Testis (tissue), 3 donors: ENCODE data around the gene DIAPH2. TPM values are rescaled to one million over a fixed set of nuclear protein-coding genes. Genes with fewer than 3 reads are reported as not detected.

Experiments used
- DNase-seq: peaks from one replicate; pipeline ENCODE4 v3.0.0-alpha.2; 2019
- H3K27ac ChIP-seq, 2 donors: fragments of 200-600 bp; sonication (generic); one replicate each; pipeline ENCODE4 v1.5.1; 2019
- H3K27me3 ChIP-seq: fragments of 200-600 bp; sonication (generic); one replicate; pipeline ENCODE4 v1.5.1; 2019
- H3K36me3 ChIP-seq: fragments of 200-600 bp; sonication (generic); one replicate; pipeline ENCODE4 v1.5.1; 2017; ENCODE audit warnings: low read depth; ENCODE audit errors: missing control alignments
- H3K4me1 ChIP-seq: fragments of 200-600 bp; sonication (generic); one replicate; pipeline ENCODE4 v1.5.1; 2019
- H3K4me3 ChIP-seq, 2 donors: fragments of 200-600 bp; sonication (generic); one replicate each; pipeline ENCODE4 v1.5.1; 2017 to 2019
- H3K9me3 ChIP-seq: fragments of 200-600 bp; sonication (generic); one replicate; pipeline ENCODE4 v1.5.1; 2017
- CTCF ChIP-seq, 3 experiments: fragments of 450-650 bp in 2 of 3; fragments of 200-600 bp in 1 of 3; sonication (generic) in 1 of 3; IDR thresholded peaks; one replicate each; pipeline ENCODE4 v1.5.1; 2016 to 2019; ENCODE audit warnings: antibody characterized with exemption in 3 of 3, mild to moderate bottlenecking in 2 of 3, moderate library complexity in 1 of 3
- POLR2A ChIP-seq: fragments of 450-650 bp; IDR thresholded peaks from one replicate; pipeline ENCODE4 v1.6.1; 2017; ENCODE audit warnings: antibody characterized with exemption, mild to moderate bottlenecking, moderate library complexity
- WGBS, 2 donors: methylation state at CpG; one replicate each; pipeline ENCODE4 v1.1.5; 2018; 5-methylcytosine and 5-hydroxymethylcytosine counted together
- intact Hi-C: fragments of 100-400 bp; cut with DNase I; formaldehyde crosslinking; loops from one replicate; pipeline ENCODE4 v1.15.1; 2023; ENCODE audit warnings: low total_unique reads
- polyA plus RNA-seq: library from polyadenylated mRNA; stranded (reverse); fragments of 350-450 nt; fragmentation: Illumina TruSeq; extraction: RNeasy Lipid Tissue Mini Kit (QIAGEN cat#74804); gene quantifications from one replicate; pipeline ENCODE4 v1.2.3, GENCODE V29; 2014; ENCODE audit warnings: low read depth, low replicate concordance; ENCODE audit not compliant: insufficient read depth
- total RNA-seq, 2 donors: library from RNA; depleted of rRNA; stranded (reverse); fragments of >200 nt; gene quantifications; one replicate each; pipeline ENCODE4 v1.2.3, GENCODE V29; 2016

DIAPH2 gene
- total and polyA plus RNA-seq, 3 donors from 2014 or later, result 13.1 to 68.3 (median 67.4) TPM

GRCh38 chrX:97539970-97540519 is 855.4 kb downstream of the DIAPH2 start:
- Histone ChIP-seq H3K36me3 (no peaks in the 10 kb centered on the region), H3K27ac (no peak overlapping the region), H3K9me3 (no peaks in the 10 kb centered on the region), H3K4me1 (no peaks in the 10 kb centered on the region), H3K4me3 (no peak overlapping the region), H3K27me3 (no peaks in the 10 kb centered on the region)
- no peak for DNase-seq
- TF ChIP-seq CTCF (IDR thresholded peaks at IDR 0.05) (no peak), POLR2A (no peak)
- intact Hi-C loops, result no loop called here
- WGBS, 2 donors, result 75 to 78% methylated on average over 2 of the region's 2 CpGs

- H3K9me3 ChIP-seq, result no peaks in the 10 kb centered on the region
- no peaks in the 10 kb centered on the region for H3K27me3 ChIP-seq
- TF ChIP-seq CTCF (IDR thresholded peaks at IDR 0.05), result no peak
- no peak for TF ChIP-seq POLR2A
- no peak overlapping the region for H3K27ac ChIP-seq
- H3K4me3 ChIP-seq, result no peak overlapping the region
- intact Hi-C loops, result no loop called here
- DNase-seq, result no peak
- WGBS, 2 donors, result 87 to 96% methylated on average over 3 of the region's 3 CpGs
- no peaks in the 10 kb centered on the region for H3K4me1 ChIP-seq
- no peaks in the 10 kb centered on the region for H3K36me3 ChIP-seq
Measured at GRCh38 chrX:97547877-97548578, 863.4 kb downstream of the DIAPH2 start.

- H3K27me3 ChIP-seq, result no peaks in the 10 kb centered on the region
- no peak for TF ChIP-seq POLR2A
- H3K9me3 ChIP-seq, result no peaks in the 10 kb centered on the region
- WGBS, 2 donors, result 84 to 86% methylated on average over 3 of the region's 3 CpGs
- no peak overlapping the region for H3K4me3 ChIP-seq
- no peak for DNase-seq
- intact Hi-C loops, result no loop called here
- no peaks in the 10 kb centered on the region for H3K4me1 ChIP-seq
- H3K36me3 ChIP-seq, result no peaks in the 10 kb centered on the region
- H3K27ac ChIP-seq, result no peak overlapping the region
Measured at GRCh38 chrX:97551821-97552220, 867.2 kb downstream of the DIAPH2 start.

- intact Hi-C loops, result no loop called here
- TF ChIP-seq CTCF (IDR thresholded peaks at IDR 0.05) (no peak), POLR2A (no peak)
- DNase-seq, result no peak
- Histone ChIP-seq H3K4me3 (no peak overlapping the region), H3K36me3 (no peaks in the 10 kb centered on the region), H3K27ac (no peak overlapping the region), H3K4me1 (no peaks in the 10 kb centered on the region), H3K9me3 (no peaks in the 10 kb centered on the region), H3K27me3 (no peaks in the 10 kb centered on the region)
- WGBS, 2 donors, result 100% methylated on average over 1 to 2 of the region's 2 CpGs
Measured at GRCh38 chrX:97553833-97554232, 869.2 kb downstream of the DIAPH2 start.

GRCh38 chrX:97556359-97556758 is 871.7 kb downstream of the DIAPH2 start:
- TF ChIP-seq POLR2A (no peak), CTCF (IDR thresholded peaks at IDR 0.05) (no peak)
- 96 to 97% methylated on average over 3 of the region's 3 CpGs for WGBS, 2 donors
- no peaks in the 10 kb centered on the region for H3K4me1 ChIP-seq
- no peaks in the 10 kb centered on the region for H3K9me3 ChIP-seq
- H3K27ac ChIP-seq, result no peak overlapping the region
- H3K27me3 ChIP-seq, result no peaks in the 10 kb centered on the region
- H3K36me3 ChIP-seq, result no peaks in the 10 kb centered on the region
- no peak overlapping the region for H3K4me3 ChIP-seq
- DNase-seq, result no peak
- intact Hi-C loops, result no loop called here
